Muscle of back (tissue), 11 donors: Measurements from ENCODE around the gene ACSL5. TPM values are rescaled to one million over a fixed set of nuclear protein-coding genes. Genes with fewer than 3 reads are reported as not detected.
A peak's percentile ranks its signal among the peaks of the same experiment; 100 is the strongest.

Experiments
- DNase-seq, 3 donors: peaks; one replicate each; pipeline versions ENCODE4 v3.0.0 to v3.0.0-alpha.2; 2013
- polyA plus RNA-seq, 10 donors: library from polyadenylated mRNA; unstranded; fragments of 120-200 nt; gene quantifications; one replicate each; pipeline ENCODE4 v1.2.1, GENCODE V29; 2013; ENCODE audit not compliant: insufficient read length in 10 of 10

Gene ACSL5
- polyA plus RNA-seq, 10 donors = 1.4 to 3.9 (median 2.9) TPM

GRCh38 chr10:112407696-112408095, 33.8 kb downstream of the ACSL5 start:
- DNase-seq = no peak

GRCh38 chr10:112409299-112409698, 35.4 kb downstream of the ACSL5 start:
- DNase-seq = no peak

GRCh38 chr10:112409755-112410154, 35.8 kb downstream of the ACSL5 start:
- DNase-seq = no peak

- DNase-seq = no peak
These were observed 38.8 kb downstream of the ACSL5 start for GRCh38 chr10:112412696-112413095.

- DNase-seq = no peak
These were observed 47.8 kb downstream of the ACSL5 start for GRCh38 chr10:112421731-112422130.

GRCh38 chr10:112424651-112425050, 50.7 kb downstream of the ACSL5 start:
- no peak for DNase-seq

- no peak for DNase-seq
These were observed 52.2 kb downstream of the ACSL5 start for GRCh38 chr10:112426111-112426510.

- DNase-seq = no peak
These were observed 55.2 kb downstream of the ACSL5 start for GRCh38 chr10:112429147-112429546.

- DNase-seq = no peak
These were observed 55.8 kb downstream of the ACSL5 start for GRCh38 chr10:112429654-112430230.

GRCh38 chr10:112433136-112433535, 59.2 kb downstream of the ACSL5 start:
- no peak for DNase-seq

- peak in 2 of 3 donors; percentile 8 to 41 for DNase-seq
These were observed 61.2 kb downstream of the ACSL5 start for GRCh38 chr10:112434988-112435619.

- DNase-seq = no peak
These were observed 64.4 kb downstream of the ACSL5 start for GRCh38 chr10:112438356-112438755.

- DNase-seq = no peak
These were observed 67.6 kb downstream of the ACSL5 start for GRCh38 chr10:112441520-112441919.

GRCh38 chr10:112442063-112442462, 68.1 kb downstream of the ACSL5 start:
- no peak for DNase-seq

GRCh38 chr10:112446055-112446854, 72.3 kb downstream of the ACSL5 start:
- peak in 1 of 3 donors; percentile 3 for DNase-seq

- peak; percentile 84 to 95 (median 89) for DNase-seq
These were observed 73.1 kb downstream of the ACSL5 start, which contains the start of the genes VTI1A and ZDHHC6 for GRCh38 chr10:112446855-112447619. Gene VTI1A, plus strand, starts transcription at chr10:112447215. Its CDS starts 159 bp downstream, at chr10:112447374. Gene ZDHHC6, minus strand, starts transcription at chr10:112446914. Its CDS starts 1,478 bp downstream, at chr10:112445436.

- DNase-seq = no peak
These were observed 73.7 kb downstream of the ACSL5 start for GRCh38 chr10:112447620-112447928.

GRCh38 chr10:112448888-112449287, 75.0 kb downstream of the ACSL5 start:
- DNase-seq = no peak

- no peak for DNase-seq
These were observed 81.2 kb downstream of the ACSL5 start for GRCh38 chr10:112454910-112455779.

GRCh38 chr10:112456533-112456932, 82.6 kb downstream of the ACSL5 start:
- no peak for DNase-seq

GRCh38 chr10:112460366-112460765, 86.5 kb downstream of the ACSL5 start:
- no peak for DNase-seq
